Measurements from ENCODE around the gene ZNF397.

Gene ZNF397

GRCh38 chr18:35303610-35304009 is 62.8 kb downstream of the ZNF397 start:
- DNase-seq: no peak

GRCh38 chr18:35306588-35307250 is 65.9 kb downstream of the ZNF397 start:
- no peak for DNase-seq

Data from activated CD4-positive, alpha-beta T cell treated with anti-CD3 and anti-CD28 coated beads, Interleukin-2, amount 50 U/mL, for 48 hours (primary cell).